ENCODE data around the gene THOP1. TPM values are rescaled to one million over a fixed set of nuclear protein-coding genes. Genes with fewer than 3 reads are reported as not detected.

THOP1 gene
- total RNA-seq, 1 donor from 2014 or later, result 28.5 TPM

DNA sequence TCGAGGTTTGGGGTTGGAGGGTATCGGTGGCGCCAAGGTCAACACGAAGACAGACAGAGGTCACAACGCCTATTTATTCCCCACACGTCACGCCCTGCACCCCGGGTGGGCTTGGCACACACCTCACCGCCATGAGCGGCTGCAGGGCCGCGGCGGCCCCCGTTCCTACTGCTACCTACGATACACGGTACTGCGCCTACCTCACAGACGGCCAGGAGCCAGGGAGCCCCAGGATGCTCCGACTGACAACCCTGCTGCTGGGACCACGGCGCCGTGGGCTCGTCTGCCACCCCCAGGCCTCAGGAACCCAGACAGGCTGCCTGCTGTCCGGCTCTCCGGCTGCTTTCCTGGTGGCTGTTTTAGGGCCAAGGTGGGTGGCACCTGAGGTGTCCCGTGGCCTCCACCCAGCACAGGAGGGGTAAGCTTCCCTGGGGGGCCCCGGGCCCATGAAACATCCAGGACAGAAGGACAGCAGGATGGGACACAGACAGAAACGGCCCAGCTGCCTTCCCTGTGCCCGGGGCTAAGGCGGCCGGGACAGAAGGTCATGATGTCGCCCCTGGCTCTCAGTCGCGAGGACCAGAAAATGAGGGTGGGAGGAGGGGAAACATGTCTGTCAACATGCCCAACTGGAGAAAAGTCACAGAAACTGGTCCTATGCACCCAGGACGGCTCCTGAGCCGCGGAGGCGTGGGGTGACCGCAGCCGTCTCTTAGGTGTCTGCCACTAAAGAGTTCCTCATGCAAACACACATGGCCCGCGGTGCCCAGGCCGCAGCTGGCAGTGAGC is 30.4 kb upstream of the THOP1 start:
- Histone ChIP-seq H3K4me1 (no peaks in the 10 kb centered on the region), H3K27me3 (no peaks in the 10 kb centered on the region), H3K9me3 (no peaks in the 10 kb centered on the region), H3K4me3 (no peak overlapping the region), H3K36me3 (peaks cover 0 to 25% of the 10 kb centered on the region in 2 donors), H3K27ac (no peak overlapping the region)
- no peak for DNase-seq (ENCODE audit: extremely low spot score in 2 of 2)
- intact Hi-C loops (cut with DNase I), result no loop called here
- no peak for TF ChIP-seq POLR2AphosphoS5 (IDR thresholded peaks at IDR 0.05; ENCODE audit: insufficient read depth in 1 of 2, low read depth in 1 of 2)

DNA sequence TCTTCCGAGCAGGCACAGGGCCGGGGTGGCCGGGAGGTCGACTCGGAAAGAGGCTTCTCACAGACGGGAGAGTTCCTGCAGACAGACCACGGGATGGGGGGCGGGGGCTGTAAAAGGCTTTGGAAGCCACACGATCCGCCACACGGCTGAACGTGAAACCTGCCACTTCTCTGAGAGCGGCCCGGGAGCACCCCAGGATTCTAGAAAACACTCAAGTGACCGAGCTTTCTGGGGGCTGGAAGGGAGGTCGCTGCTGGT is 29.9 kb upstream of the THOP1 start:
- Histone ChIP-seq H3K27me3 (no peaks in the 10 kb centered on the region), H3K4me1 (no peaks in the 10 kb centered on the region), H3K4me3 (no peak overlapping the region), H3K36me3 (peaks cover 0 to 25% of the 10 kb centered on the region in 2 donors), H3K9me3 (no peaks in the 10 kb centered on the region), H3K27ac (no peak overlapping the region)
- TF ChIP-seq CTCF (IDR thresholded peaks at IDR 0.05) (no peak), POLR2AphosphoS5 (IDR thresholded peaks at IDR 0.05; ENCODE audit: insufficient read depth in 1 of 2, low read depth in 1 of 2) (no peak), POLR2A (IDR thresholded peaks at IDR 0.05) (no peak)
- intact Hi-C loops (cut with DNase I), result no loop called here
- DNase-seq (ENCODE audit: extremely low spot score in 2 of 2), result no peak

- TF ChIP-seq CTCF (IDR thresholded peaks at IDR 0.05), result no peak
- no peak for TF ChIP-seq POLR2A (IDR thresholded peaks at IDR 0.05)
- no peak for TF ChIP-seq POLR2AphosphoS5 (IDR thresholded peaks at IDR 0.05; ENCODE audit: insufficient read depth in 1 of 2, low read depth in 1 of 2)
- Histone ChIP-seq H3K4me3 (no peak overlapping the region), H3K27me3 (no peaks in the 10 kb centered on the region), H3K4me1 (no peaks in the 10 kb centered on the region), H3K9me3 (no peaks in the 10 kb centered on the region), H3K27ac (no peak overlapping the region), H3K36me3 (peaks cover 0 to 27% of the 10 kb centered on the region in 2 donors)
- intact Hi-C loops (cut with DNase I), result no loop called here
- no peak for DNase-seq (ENCODE audit: extremely low spot score in 2 of 2)
These were observed 29.5 kb upstream of the THOP1 start for GRCh38 chr19:2755811-2756210.

DNA sequence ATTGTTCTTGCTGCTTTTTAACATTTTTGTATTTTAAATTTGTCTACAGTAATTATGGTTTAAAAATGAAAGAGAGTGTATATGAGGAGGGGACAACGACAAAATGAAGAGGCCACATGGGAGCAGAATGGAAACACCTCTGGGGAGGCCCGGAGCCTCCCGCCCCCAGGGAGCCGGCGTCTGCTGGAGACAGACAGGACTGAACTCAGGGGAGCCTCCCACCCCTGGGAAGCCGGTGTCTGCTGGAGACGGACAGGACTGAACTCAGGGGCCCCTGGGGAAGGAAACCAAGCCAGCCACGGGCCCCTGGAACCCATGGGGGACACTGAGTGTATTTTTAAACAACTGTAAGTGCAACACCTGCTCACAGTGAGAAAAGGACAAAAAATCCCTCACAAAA is 28.8 kb upstream of the THOP1 start:
- Histone ChIP-seq H3K27ac (no peak overlapping the region), H3K4me3 (no peak overlapping the region), H3K27me3 (no peaks in the 10 kb centered on the region), H3K36me3 (peaks cover 0 to 34% of the 10 kb centered on the region in 2 donors), H3K9me3 (no peaks in the 10 kb centered on the region), H3K4me1 (no peaks in the 10 kb centered on the region)
- no peak for DNase-seq (ENCODE audit: extremely low spot score in 2 of 2)
- intact Hi-C loops (cut with DNase I), result no loop called here
- no peak for TF ChIP-seq POLR2A (IDR thresholded peaks at IDR 0.05)
- no peak for TF ChIP-seq POLR2AphosphoS5 (IDR thresholded peaks at IDR 0.05; ENCODE audit: insufficient read depth in 1 of 2, low read depth in 1 of 2)
- no peak for TF ChIP-seq CTCF (IDR thresholded peaks at IDR 0.05)

DNA sequence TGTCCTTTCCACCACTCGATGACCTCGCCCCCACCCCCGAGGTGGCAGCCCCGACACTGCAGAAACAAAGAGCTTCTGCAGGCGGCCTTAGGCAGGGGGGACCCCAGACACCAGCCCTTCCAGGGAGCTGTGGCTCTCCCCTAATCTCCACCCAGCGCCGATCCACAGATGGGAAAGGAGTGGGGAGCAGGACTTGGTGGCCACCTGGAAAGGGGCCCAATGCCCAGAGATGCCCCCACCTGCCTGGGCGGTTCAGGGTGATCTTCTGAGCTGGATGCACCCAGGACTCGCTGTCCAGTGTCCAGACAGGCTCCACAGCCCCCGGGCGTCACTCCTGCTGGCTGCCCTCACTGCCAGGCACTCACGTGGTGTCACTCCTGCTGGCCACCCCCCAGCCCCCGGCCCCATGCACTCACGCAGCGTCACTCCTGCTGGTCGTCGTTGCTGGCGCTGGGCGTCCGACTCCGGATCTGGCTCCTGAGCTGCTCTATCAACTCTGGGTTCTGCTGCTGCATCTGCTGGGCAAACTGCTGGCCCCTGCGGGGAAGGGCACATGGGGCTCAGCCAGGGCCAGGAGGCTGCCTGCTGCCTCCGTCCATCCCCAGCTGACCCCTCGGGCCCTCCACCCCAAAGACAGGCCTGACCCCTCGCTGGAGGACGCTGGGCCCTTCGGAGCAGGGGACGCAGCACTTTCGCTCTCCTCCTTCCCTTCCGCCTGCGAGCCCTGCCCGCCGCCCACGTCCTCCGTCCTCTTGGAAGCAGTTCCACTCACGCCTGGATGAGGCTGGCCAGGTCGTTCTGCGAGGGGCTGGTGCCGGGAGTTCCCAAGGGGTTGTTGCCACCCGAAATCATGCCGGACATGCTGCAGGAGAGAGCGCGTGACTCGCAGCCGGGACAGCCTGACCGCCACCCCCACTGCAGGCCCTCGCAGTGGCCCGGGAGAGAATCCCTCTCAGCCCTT is 28.1 kb upstream of the THOP1 start:
- H3K36me3 ChIP-seq, result peaks cover 0 to 40% of the 10 kb centered on the region in 2 donors

More for the DNA sequence above, 28.1 kb upstream of the THOP1 start:
- no peak for TF ChIP-seq CTCF (IDR thresholded peaks at IDR 0.05)
- no peak for TF ChIP-seq POLR2A (IDR thresholded peaks at IDR 0.05)
- TF ChIP-seq POLR2AphosphoS5 (IDR thresholded peaks at IDR 0.05; ENCODE audit: insufficient read depth in 1 of 2, low read depth in 1 of 2), result no peak
- Histone ChIP-seq H3K27ac (no peak overlapping the region), H3K9me3 (no peaks in the 10 kb centered on the region), H3K27me3 (no peaks in the 10 kb centered on the region), H3K4me1 (no peaks in the 10 kb centered on the region), H3K4me3 (no peak overlapping the region)
- intact Hi-C loops (cut with DNase I), result no loop called here
- DNase-seq (ENCODE audit: extremely low spot score in 2 of 2), result no peak
